Astrocyte (in vitro differentiated cells and primary cell): Measurements from ENCODE around the gene APEX1. TPM values are rescaled to one million over a fixed set of nuclear protein-coding genes. Genes with fewer than 3 reads are reported as not detected.

ENCODE experiments used
- DNase-seq: peaks from one replicate; pipeline ENCODE4 v3.0.0-alpha.2; 2010; ENCODE audit warnings: low read depth
- FAIRE-seq: peaks from 2 replicates; lab custom pipeline; 2011; peaks lifted over from hg19 to GRCh38; lab: Jason Lieb, UNC
- H2AFZ ChIP-seq: 2 replicates; pipeline ENCODE4 v1.6.0; 2012; ENCODE audit warnings: low read depth, low read length, inconsistent platforms
- H3K27ac ChIP-seq: 2 replicates; pipeline ENCODE4 v1.5.1; 2011; ENCODE audit warnings: low read depth, low read length, inconsistent platforms
- H3K27me3 ChIP-seq: 2 replicates; pipeline ENCODE4 v1.6.0; 2011; ENCODE audit warnings: low read length, inconsistent platforms; ENCODE audit not compliant: insufficient read depth
- H3K36me3 ChIP-seq: 2 replicates; pipeline ENCODE4 v1.5.1; 2011; ENCODE audit warnings: low read length, inconsistent platforms; ENCODE audit not compliant: insufficient read depth
- H3K4me1 ChIP-seq: 2 replicates; pipeline ENCODE4 v1.5.1; 2011; ENCODE audit warnings: low read length, inconsistent platforms; ENCODE audit not compliant: insufficient read depth
- H3K4me2 ChIP-seq: 2 replicates; pipeline ENCODE4 v1.6.0; 2012; ENCODE audit warnings: low read length, inconsistent platforms
- H3K4me3 ChIP-seq: 2 replicates; pipeline ENCODE4 v1.5.1; 2011; ENCODE audit warnings: low read depth, mild to moderate bottlenecking, low read length, inconsistent platforms; ENCODE audit not compliant: insufficient read depth
- H3K79me2 ChIP-seq: 2 replicates; pipeline ENCODE4 v1.6.0; 2012; ENCODE audit warnings: mild to moderate bottlenecking, low read length, inconsistent platforms; ENCODE audit not compliant: insufficient read depth
- H3K9ac ChIP-seq: 2 replicates; pipeline ENCODE4 v1.6.0; 2012; ENCODE audit warnings: mild to moderate bottlenecking, low read length, inconsistent platforms
- H3K9me3 ChIP-seq: 2 replicates; pipeline ENCODE4 v1.5.1; 2012; ENCODE audit warnings: low read depth, mild to moderate bottlenecking, low read length, inconsistent platforms; ENCODE audit not compliant: insufficient read depth
- H4K20me1 ChIP-seq: 2 replicates; pipeline ENCODE4 v1.6.0; 2012; ENCODE audit warnings: low read length, inconsistent platforms; ENCODE audit not compliant: insufficient read depth
- H3K27ac Mint-ChIP-seq: one replicate; pipeline ENCODE4 v1.8.0; 2021; ENCODE audit warnings: mild to moderate bottlenecking, mixed read lengths; ENCODE audit not compliant: unreplicated experiment
- H3K27me3 Mint-ChIP-seq: one replicate; pipeline ENCODE4 v1.8.0; 2021; ENCODE audit warnings: low read depth, mixed read lengths; ENCODE audit not compliant: unreplicated experiment
- H3K36me3 Mint-ChIP-seq: one replicate; pipeline ENCODE4 v1.8.0; 2021; ENCODE audit warnings: low read depth, mixed read lengths; ENCODE audit not compliant: unreplicated experiment
- H3K4me1 Mint-ChIP-seq: one replicate; pipeline ENCODE4 v1.8.0; 2021; ENCODE audit warnings: low read depth, mixed read lengths; ENCODE audit not compliant: unreplicated experiment
- H3K4me3 Mint-ChIP-seq: one replicate; pipeline ENCODE4 v1.8.0; 2021; ENCODE audit warnings: mild to moderate bottlenecking, moderate library complexity, mixed read lengths; ENCODE audit not compliant: unreplicated experiment
- H3K9me3 Mint-ChIP-seq: one replicate; pipeline ENCODE4 v1.8.0; 2021; ENCODE audit warnings: mild to moderate bottlenecking, mixed read lengths; ENCODE audit not compliant: unreplicated experiment
- CTCF ChIP-seq: IDR thresholded peaks from 2 replicates; pipeline ENCODE4 v1.5.1; 2011; ENCODE audit warnings: low read depth, mild to moderate bottlenecking, inconsistent platforms, low read length, moderate library complexity; ENCODE audit not compliant: insufficient read depth
- EZH2 ChIP-seq: IDR thresholded peaks from 2 replicates; pipeline ENCODE4 v1.6.1; 2012; ENCODE audit warnings: mild to moderate bottlenecking, low read length, inconsistent platforms; ENCODE audit not compliant: insufficient read depth
- total RNA-seq: library from RNA; stranded (reverse); gene quantifications from 2 replicates; pipeline ENCODE4 v1.2.1, GENCODE V29; 2021

Gene APEX1
- total RNA-seq, 1 donor from 2014 or later: 142 TPM

GRCh38 chr14:20493634-20494033 is 38.6 kb downstream of the APEX1 start:
- Histone ChIP-seq H3K4me3 (no peak overlapping the region), H3K9me3 (no peaks in the 10 kb centered on the region), H4K20me1 (no peaks in the 10 kb centered on the region), H3K27me3 (no peaks in the 10 kb centered on the region), H3K27ac (no peak overlapping the region), H3K4me1 (no peaks in the 10 kb centered on the region), H3K4me2 (no peak overlapping the region), H2AFZ (no peak overlapping the region), H3K79me2 (no peaks in the 10 kb centered on the region), H3K9ac (no peak overlapping the region), H3K36me3 (no peaks in the 10 kb centered on the region)
- peaks cover 13% of the 10 kb centered on the region for H3K4me1 Mint-ChIP-seq
- H3K27ac Mint-ChIP-seq: no peak overlapping the region
- FAIRE-seq (no peak), DNase-seq (no peak)
- no peaks in the 10 kb centered on the region for H3K9me3 Mint-ChIP-seq
- no peak for TF ChIP-seq CTCF
- TF ChIP-seq EZH2: no peak
- no peak overlapping the region for H3K4me3 Mint-ChIP-seq
- H3K27me3 Mint-ChIP-seq: no peaks in the 10 kb centered on the region
- H3K36me3 Mint-ChIP-seq: no peaks in the 10 kb centered on the region

GRCh38 chr14:20494935-20495766 is 40.1 kb downstream of the APEX1 start:
- Mint-ChIP-seq H3K4me3 (no peak overlapping the region), H3K4me1 (peaks cover 7% of the 10 kb centered on the region), H3K36me3 (no peaks in the 10 kb centered on the region), H3K9me3 (no peaks in the 10 kb centered on the region), H3K27ac (no peak overlapping the region), H3K27me3 (no peaks in the 10 kb centered on the region)
- Histone ChIP-seq H3K27me3 (no peaks in the 10 kb centered on the region), H3K4me1 (no peaks in the 10 kb centered on the region), H3K4me2 (no peak overlapping the region), H3K9me3 (no peaks in the 10 kb centered on the region), H2AFZ (no peak overlapping the region), H3K27ac (no peak overlapping the region), H3K79me2 (no peaks in the 10 kb centered on the region), H3K36me3 (no peaks in the 10 kb centered on the region), H4K20me1 (no peaks in the 10 kb centered on the region), H3K9ac (no peak overlapping the region), H3K4me3 (no peak overlapping the region)
- no peak for DNase-seq
- no peak for FAIRE-seq
- TF ChIP-seq CTCF: no peak
- no peak for TF ChIP-seq EZH2

- H3K27ac Mint-ChIP-seq: no peak overlapping the region
- H3K4me1 ChIP-seq: no peaks in the 10 kb centered on the region
- no peak overlapping the region for H3K27ac ChIP-seq
- H3K4me1 Mint-ChIP-seq: peaks cover 5% of the 10 kb centered on the region
- H3K4me2 ChIP-seq: no peak overlapping the region
- H3K4me3 ChIP-seq: no peak overlapping the region
- no peaks in the 10 kb centered on the region for H3K27me3 ChIP-seq
- no peak overlapping the region for H2AFZ ChIP-seq
- no peaks in the 10 kb centered on the region for H3K9me3 ChIP-seq
- FAIRE-seq (no peak), DNase-seq (no peak)
- H3K79me2 ChIP-seq: no peaks in the 10 kb centered on the region
- TF ChIP-seq CTCF (no peak), EZH2 (no peak)
- no peak overlapping the region for H3K4me3 Mint-ChIP-seq
- H4K20me1 ChIP-seq: no peaks in the 10 kb centered on the region
- no peak overlapping the region for H3K9ac ChIP-seq
- no peaks in the 10 kb centered on the region for H3K36me3 ChIP-seq
- H3K9me3 Mint-ChIP-seq: no peaks in the 10 kb centered on the region
- H3K36me3 Mint-ChIP-seq: no peaks in the 10 kb centered on the region
- no peaks in the 10 kb centered on the region for H3K27me3 Mint-ChIP-seq
Measured at GRCh38 chr14:20498622-20499021, 43.6 kb downstream of the APEX1 start.
